Psoas muscle (tissue), 8 donors: ENCODE measurements around the gene RAB31. TPM values are rescaled to one million over a fixed set of nuclear protein-coding genes. Genes with fewer than 3 reads are reported as not detected.

Experiments
- ATAC-seq, 4 donors: fragments of 200-7000 bp; cut with Tn5 transposase; one replicate each; pipeline ENCODE4 v1.9.1; 2020; ENCODE audit warnings: moderate library complexity in 3 of 4, mild to moderate bottlenecking in 2 of 4
- DNase-seq, 2 donors: peaks; one replicate each; pipeline ENCODE4 v3.0.0-alpha.2; 2020
- H3K27ac ChIP-seq: fragments of 200-600 bp; one replicate; pipeline ENCODE4 v1.8.0; 2022
- H3K27me3 ChIP-seq, 3 donors: fragments of 200-600 bp in 1 of 3; one replicate each; pipeline versions ENCODE4 v1.6.1 to v1.8.0; 2013 to 2022; ENCODE audit warnings: low read length in 2 of 3, mild to moderate bottlenecking in 2 of 3, moderate library complexity in 1 of 3; ENCODE audit not compliant: insufficient read depth in 3 of 3
- H3K36me3 ChIP-seq, 2 donors: fragments of 200-600 bp in 1 of 2; one replicate each; pipeline versions ENCODE4 v1.6.1 to v1.8.0; 2013 to 2022; ENCODE audit warnings: low read depth in 1 of 2, mild to moderate bottlenecking in 1 of 2, moderate library complexity in 1 of 2; ENCODE audit not compliant: insufficient read depth in 1 of 2
- H3K4me1 ChIP-seq: fragments of 200-600 bp; one replicate; pipeline ENCODE4 v1.8.0; 2022
- H3K4me3 ChIP-seq: fragments of 200-600 bp; one replicate; pipeline ENCODE4 v1.8.0; 2022; ENCODE audit warnings: mild to moderate bottlenecking
- H3K9me3 ChIP-seq: fragments of 200-600 bp; one replicate; pipeline ENCODE4 v1.8.0; 2022
- CTCF ChIP-seq: fragments of 200-600 bp; IDR thresholded peaks from one replicate; pipeline ENCODE4 v1.8.0; 2022; ENCODE audit warnings: antibody characterized with exemption
- WGBS, 3 donors: extraction: QIAGEN DNeasy Blood & Tissue Kit; methylation state at CpG; one replicate each; pipeline versions ENCODE4 v1.1.6 to v1.1.7; 2013; 5-methylcytosine and 5-hydroxymethylcytosine counted together
- intact Hi-C, 2 donors: fragments of 100-400 bp; cut with DNase I; formaldehyde crosslinking; loops; one replicate each; pipeline versions ENCODE4 v1.11.0 to v1.14.2; 2022
- polyA plus RNA-seq, 3 donors: library from polyadenylated mRNA; stranded (reverse); fragments of 200-250 nt; gene quantifications; one replicate each; pipeline ENCODE4 v1.2.3, GENCODE V29; 2013
- total RNA-seq, 4 donors: library from RNA; stranded (reverse); fragmentation: NEBNext Ultra II Directional in 2 of 4; extraction: Animal tissue kit (Norgen Biotek cat#: 25700) in 2 of 4; gene quantifications; one replicate each; pipeline versions ENCODE4 v1.2.1 to v1.2.4, GENCODE V29; 2021 to 2023
- donor health status: healthy with polysubstance abuse.
- donor health status: DM: no; HTN: no; CAD: no; lungs with moderate emphysema.
- donor health status: Bipolar disorder and iron deficiency.
- donor health status: healthy.
- donor health status: DM: yes; HTN: yes; CAD: no.
- donor health status: DM: no; HTN: no; CAD: no.
- donor health status: DM: no; HTN: no; CAD: no.
- donor health status: DM: yes; HTN: yes; CAD: no.

Gene RAB31
- total and polyA plus RNA-seq, 7 donors = 2.2 to 8.9 (median 5.3) TPM

- no peak for DNase-seq
- no peaks in the 10 kb centered on the region for H3K9me3 ChIP-seq
- intact Hi-C loops = no loop called here
- no peak for ATAC-seq
- no peak overlapping the region for H3K4me3 ChIP-seq
- H3K4me1 ChIP-seq = no peaks in the 10 kb centered on the region
- 48 to 50% (median 49%) methylated on average over 4 of the region's 4 CpGs for WGBS, 3 donors
- no peak overlapping the region for H3K27ac ChIP-seq
- no peaks in the 10 kb centered on the region for H3K27me3 ChIP-seq
- H3K36me3 ChIP-seq = no peaks in the 10 kb centered on the region
- TF ChIP-seq CTCF = no peak
Measured at GRCh38 chr18:9736286-9736835, 28.3 kb downstream of the RAB31 start.

DNA sequence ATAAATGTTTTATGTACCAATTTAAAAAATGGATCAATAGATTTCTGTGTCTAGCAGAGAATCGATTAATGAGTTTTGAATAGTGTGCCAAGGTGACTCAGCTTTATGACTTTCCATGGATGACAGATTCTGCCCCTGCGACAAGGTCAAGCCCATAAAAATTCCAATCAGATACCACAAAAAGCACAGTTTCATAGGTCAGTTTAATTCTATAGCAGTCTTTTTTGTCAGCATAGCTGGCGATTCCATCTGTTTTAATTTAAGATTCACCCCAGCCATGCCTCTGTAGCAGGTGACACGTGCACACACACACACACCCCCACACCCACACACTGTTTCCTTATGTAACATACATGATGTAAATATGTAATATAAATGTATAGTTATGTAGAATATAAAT is 28.9 kb downstream of the RAB31 start:
- H3K36me3 ChIP-seq = no peaks in the 10 kb centered on the region
- no peak overlapping the region for H3K4me3 ChIP-seq
- H3K4me1 ChIP-seq = no peaks in the 10 kb centered on the region
- ATAC-seq (no peak), DNase-seq (no peak)
- 74 to 81% (median 75%) methylated on average over 4 of the region's 4 CpGs for WGBS, 3 donors
- no peaks in the 10 kb centered on the region for H3K27me3 ChIP-seq
- H3K9me3 ChIP-seq = no peaks in the 10 kb centered on the region
- H3K27ac ChIP-seq = no peak overlapping the region
- no peak for TF ChIP-seq CTCF
- intact Hi-C loops = no loop called here

DNA sequence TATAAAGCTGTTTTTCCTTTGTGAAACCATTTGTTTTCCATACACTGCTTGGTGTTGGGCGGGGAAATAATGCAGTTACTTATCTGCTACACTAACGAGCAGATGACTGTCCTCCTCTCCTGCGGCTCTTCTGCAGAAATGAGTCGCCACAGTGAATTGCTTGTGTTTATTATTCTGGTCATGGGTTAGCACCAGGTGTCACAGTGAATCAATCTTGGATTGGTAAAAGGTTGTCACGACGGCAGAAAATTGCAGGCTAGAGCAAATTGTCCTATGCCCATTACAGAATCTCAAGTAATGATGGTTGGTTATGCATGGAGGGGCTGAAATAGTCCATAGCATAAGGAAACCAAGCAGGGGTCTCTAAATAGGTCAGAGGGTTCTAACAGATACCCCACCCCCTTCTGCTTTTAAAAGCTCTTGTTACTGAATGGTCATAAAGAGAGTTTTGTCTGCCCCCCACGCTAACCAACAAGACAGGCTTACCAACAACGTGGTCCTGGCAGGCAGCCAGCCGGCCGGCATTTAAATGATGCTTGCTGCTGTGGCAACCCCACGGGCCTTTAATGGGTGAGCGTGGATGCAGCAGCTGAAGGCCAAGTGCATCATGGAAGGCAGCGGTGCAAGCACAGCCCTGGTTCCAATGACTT is 29.5 kb downstream of the RAB31 start:
- 47 to 56% (median 50%) methylated on average over 13 of the region's 13 CpGs for WGBS, 3 donors
- TF ChIP-seq CTCF = no peak
- no peaks in the 10 kb centered on the region for H3K9me3 ChIP-seq
- no peak overlapping the region for H3K27ac ChIP-seq
- DNase-seq (no peak), ATAC-seq (no peak)
- H3K4me3 ChIP-seq = no peak overlapping the region
- H3K36me3 ChIP-seq = no peaks in the 10 kb centered on the region
- intact Hi-C loops = no loop called here
- peaks cover 3% of the 10 kb centered on the region for H3K4me1 ChIP-seq
- no peaks in the 10 kb centered on the region for H3K27me3 ChIP-seq

DNA sequence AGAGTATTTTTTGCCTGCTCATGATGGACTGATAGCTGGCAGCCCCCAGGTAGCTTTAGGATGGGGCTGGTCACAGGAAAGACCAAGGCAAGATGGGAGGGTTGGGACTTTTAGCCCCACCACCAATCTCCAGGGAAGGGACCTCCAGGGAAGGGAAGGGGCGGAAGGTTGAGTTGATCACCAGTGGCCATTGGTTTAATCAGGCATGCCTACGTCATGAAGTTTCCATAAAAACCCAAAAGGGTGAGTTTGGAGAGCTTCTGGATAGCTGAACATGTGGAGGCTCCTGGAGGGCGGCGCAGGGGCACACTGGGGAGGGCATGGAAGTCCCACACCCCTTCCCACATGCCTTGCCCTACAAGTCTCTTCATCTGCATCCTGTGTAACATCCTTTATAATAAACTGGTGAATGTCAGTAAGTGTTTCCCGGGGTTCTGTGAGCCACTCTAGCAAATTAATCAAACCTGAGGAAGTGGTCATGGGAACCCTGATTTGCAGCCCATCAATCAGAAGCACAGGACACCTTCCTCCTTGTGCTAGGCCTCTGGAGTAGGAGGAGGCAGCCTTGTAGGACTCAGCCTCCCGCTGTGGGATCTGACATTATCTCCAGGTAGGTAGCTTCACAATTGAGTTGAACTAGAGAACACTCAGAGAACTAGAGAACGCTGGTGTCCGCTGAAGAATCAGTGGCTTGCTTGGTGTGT is 30.3 kb downstream of the RAB31 start:
- H3K4me1 ChIP-seq = peaks cover 4% of the 10 kb centered on the region
- no peak for TF ChIP-seq CTCF
- 84 to 88% (median 86%) methylated on average over 8 of the region's 8 CpGs for WGBS, 3 donors

More for the DNA sequence above, 30.3 kb downstream of the RAB31 start:
- H3K27ac ChIP-seq = no peak overlapping the region
- DNase-seq (no peak), ATAC-seq (no peak)
- no peaks in the 10 kb centered on the region for H3K9me3 ChIP-seq
- no peaks in the 10 kb centered on the region for H3K27me3 ChIP-seq
- H3K4me3 ChIP-seq = no peak overlapping the region
- intact Hi-C loops = no loop called here
- no peaks in the 10 kb centered on the region for H3K36me3 ChIP-seq
